Measurements from ENCODE around the gene CHPT1.
"Not testable (repeated sequence)": the region's sequence is repeated elsewhere in the genome, so short reads cannot be mapped to it uniquely, and the experiment has no call there.

Gene CHPT1

DNA sequence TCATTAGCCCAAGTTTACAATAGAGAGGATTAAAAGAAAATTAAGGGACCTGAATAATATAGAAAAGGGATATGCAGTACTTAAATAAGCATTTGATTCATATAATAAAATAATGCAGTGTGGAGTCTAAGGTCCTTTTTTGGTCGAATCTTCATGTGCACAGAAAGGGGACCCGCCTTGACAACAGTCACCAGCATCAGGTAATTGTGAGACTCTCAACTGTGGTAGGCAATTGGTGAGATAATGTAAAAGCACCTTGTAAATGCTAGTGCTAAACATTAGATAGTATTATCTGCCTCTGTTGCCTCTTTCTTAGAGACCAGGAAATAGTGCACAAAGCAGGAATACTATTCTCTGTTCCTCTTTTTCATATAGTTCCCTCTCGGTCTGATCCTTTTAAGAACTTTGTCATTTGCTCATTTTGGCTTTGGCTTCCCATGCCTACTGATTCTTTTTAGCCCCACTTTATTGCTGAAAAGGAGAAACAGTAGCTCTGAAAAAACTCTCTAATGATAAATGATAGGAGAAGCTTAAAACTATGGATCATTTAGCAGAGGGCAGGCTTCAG, 17.5 kb downstream of the CHPT1 start:
- H3K27ac ChIP-seq: no peak overlapping the region
- no peak for DNase-seq (ENCODE audit: low read depth, low spot score)

- no peak for DNase-seq (ENCODE audit: low read depth, low spot score)
These were observed 22.1 kb downstream of the CHPT1 start for GRCh38 chr12:101719566-101719965.

DNA sequence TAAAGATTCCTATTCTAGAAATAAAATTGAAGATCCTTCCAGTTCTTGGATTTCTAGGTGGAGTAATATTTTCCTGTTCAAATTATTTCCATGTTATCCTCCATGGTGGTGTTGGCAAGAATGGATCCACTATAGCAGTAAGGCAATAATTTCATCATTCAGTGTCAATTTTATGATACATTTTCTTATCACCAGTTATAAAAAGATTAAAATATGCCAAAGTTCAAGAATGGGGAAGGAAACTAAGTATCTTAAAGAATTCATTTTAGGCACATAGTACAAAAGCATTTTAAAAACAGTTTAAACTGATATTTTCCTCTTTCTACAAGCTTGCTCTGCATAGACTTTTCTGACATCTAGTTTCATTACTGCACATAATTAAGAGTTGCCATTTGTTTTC, 22.7 kb downstream of the CHPT1 start:
- no peak for DNase-seq (ENCODE audit: low read depth, low spot score)
- no peak overlapping the region for H3K27ac ChIP-seq

More at GRCh38 chr12:101719566-101719965, 22.1 kb downstream of the CHPT1 start:
- H3K27ac ChIP-seq: no peak overlapping the region

- DNase-seq (ENCODE audit: low read depth, low spot score): no peak
- H3K27ac ChIP-seq: no peak overlapping the region
These were observed 25.0 kb downstream of the CHPT1 start for GRCh38 chr12:101722392-101722791.

GRCh38 chr12:101727098-101727497, 29.7 kb downstream of the CHPT1 start:
- H3K27ac ChIP-seq: no peak overlapping the region
- no peak for DNase-seq (ENCODE audit: low read depth, low spot score)

- no peak for DNase-seq (ENCODE audit: low read depth, low spot score)
- H3K27ac ChIP-seq: no peak overlapping the region
These were observed 32.4 kb downstream of the CHPT1 start for GRCh38 chr12:101729842-101730241.

- DNase-seq (ENCODE audit: low read depth, low spot score): no peak
- no peak overlapping the region for H3K27ac ChIP-seq
These were observed 34.9 kb downstream of the CHPT1 start for GRCh38 chr12:101732318-101732717.

DNA sequence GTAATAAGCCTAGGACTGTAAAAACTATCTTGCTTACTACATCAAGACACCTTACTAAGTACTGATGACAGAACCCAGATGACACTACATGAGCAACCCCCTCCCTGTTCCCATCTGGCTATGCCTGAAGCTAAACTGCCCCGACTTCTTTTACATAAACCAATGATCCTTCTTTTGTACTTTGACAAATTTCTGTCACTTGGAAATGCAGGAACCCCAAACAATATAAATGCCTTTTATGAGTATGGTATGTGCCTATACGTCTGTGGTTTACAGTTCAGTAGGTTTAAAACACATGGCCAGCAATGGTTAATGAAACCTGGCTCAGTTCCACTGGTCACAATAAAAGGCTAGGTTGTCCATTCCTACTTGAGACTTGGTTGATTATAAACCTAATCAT, 35.7 kb downstream of the CHPT1 start:
- no peak overlapping the region for H3K27ac ChIP-seq
- no peak for DNase-seq (ENCODE audit: low read depth, low spot score)

- DNase-seq (ENCODE audit: low read depth, low spot score); H3K27ac ChIP-seq: not testable (repeated sequence)
These were observed 37.0 kb downstream of the CHPT1 start for GRCh38 chr12:101734482-101734881.

DNA sequence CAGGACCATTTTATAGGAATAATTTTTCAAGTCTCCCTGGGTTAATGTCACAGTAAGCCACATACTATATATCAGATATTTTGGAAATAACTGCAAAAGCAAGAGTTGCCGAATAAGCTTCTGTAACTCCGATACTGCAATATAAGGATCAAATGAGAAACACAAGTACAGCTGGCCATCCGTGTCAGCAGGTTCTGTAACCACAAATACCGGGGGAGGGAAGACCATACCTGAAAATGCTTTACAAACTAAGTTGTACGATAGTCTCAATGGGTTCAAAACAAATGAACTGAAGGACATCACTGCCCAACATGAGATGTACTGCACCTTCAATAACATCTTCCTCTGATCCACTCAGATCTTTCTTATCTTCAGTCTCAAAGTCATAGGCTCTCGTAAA, 40.0 kb downstream of the CHPT1 start:
- no peak for DNase-seq (ENCODE audit: low read depth, low spot score)
- no peak overlapping the region for H3K27ac ChIP-seq

GRCh38 chr12:101738920-101739665, 41.7 kb downstream of the CHPT1 start, which contains the start of gene SYCP3:
Gene SYCP3, minus strand, starts transcription at chr12:101739462. Its CDS starts 1,527 bp downstream, at chr12:101737935.
- no peak within 1 kb of the TSS for H3K27ac ChIP-seq
- no peak for DNase-seq (ENCODE audit: low read depth, low spot score)

- DNase-seq (ENCODE audit: low read depth, low spot score): no peak
- H3K27ac ChIP-seq: no peak overlapping the region
These were observed 43.1 kb downstream of the CHPT1 start for GRCh38 chr12:101740566-101740965.

GRCh38 chr12:101740980-101741379, 43.5 kb downstream of the CHPT1 start:
- no peak for DNase-seq (ENCODE audit: low read depth, low spot score)
- no peak overlapping the region for H3K27ac ChIP-seq

- H3K27ac ChIP-seq: no peak overlapping the region
- DNase-seq (ENCODE audit: low read depth, low spot score): no peak
These were observed 45.8 kb downstream of the CHPT1 start for GRCh38 chr12:101743242-101743641.

GRCh38 chr12:101743724-101744472, 46.5 kb downstream of the CHPT1 start:
- DNase-seq (ENCODE audit: low read depth, low spot score): no peak
- no peak overlapping the region for H3K27ac ChIP-seq

DNA sequence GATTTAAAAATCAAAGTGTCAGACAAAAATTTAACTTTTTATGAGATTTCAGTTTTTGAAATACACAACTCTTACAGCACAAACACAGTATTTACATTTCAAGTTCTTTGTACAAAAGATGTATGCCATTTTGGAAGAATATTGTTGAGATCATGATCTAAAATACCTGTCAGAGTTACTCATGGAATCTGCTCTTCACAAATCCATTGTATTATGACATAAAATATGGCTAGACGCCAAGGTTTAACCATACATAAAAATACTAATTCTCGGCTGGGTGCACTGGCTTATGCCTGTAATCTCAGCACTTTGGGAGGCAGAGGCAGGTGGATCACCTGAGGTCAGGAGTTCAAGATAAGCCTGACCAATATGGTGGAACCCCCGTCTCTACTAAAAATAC, 48.0 kb downstream of the CHPT1 start:
- no peak overlapping the region for H3K27ac ChIP-seq
- DNase-seq (ENCODE audit: low read depth, low spot score): no peak

- DNase-seq (ENCODE audit: low read depth, low spot score): no peak
- no peak overlapping the region for H3K27ac ChIP-seq
These were observed 48.8 kb downstream of the CHPT1 start for GRCh38 chr12:101746196-101746595.

DNA sequence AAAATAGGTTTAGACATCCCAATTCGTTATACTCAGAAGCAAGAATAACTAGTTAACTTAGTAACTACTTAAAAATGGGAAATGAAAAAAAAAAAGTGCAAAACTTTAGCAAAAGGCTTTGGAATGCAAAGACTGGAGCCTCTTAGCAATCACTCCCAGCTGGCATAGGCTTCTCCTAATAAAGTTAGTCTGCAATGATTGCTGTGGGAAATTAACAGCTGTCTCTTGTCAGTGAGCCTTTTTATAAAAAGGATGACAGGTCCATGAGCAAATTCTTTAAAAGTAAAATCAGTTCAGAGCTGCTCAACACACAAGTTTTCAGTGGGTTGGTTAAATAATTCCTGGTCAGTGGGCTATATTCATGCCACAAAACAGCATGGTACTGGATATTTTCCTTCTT, 49.2 kb downstream of the CHPT1 start:
- no peak for DNase-seq (ENCODE audit: low read depth, low spot score)
- no peak overlapping the region for H3K27ac ChIP-seq

GRCh38 chr12:101747697-101748096, 50.3 kb downstream of the CHPT1 start:
- no peak overlapping the region for H3K27ac ChIP-seq
- no peak for DNase-seq (ENCODE audit: low read depth, low spot score)

DNA sequence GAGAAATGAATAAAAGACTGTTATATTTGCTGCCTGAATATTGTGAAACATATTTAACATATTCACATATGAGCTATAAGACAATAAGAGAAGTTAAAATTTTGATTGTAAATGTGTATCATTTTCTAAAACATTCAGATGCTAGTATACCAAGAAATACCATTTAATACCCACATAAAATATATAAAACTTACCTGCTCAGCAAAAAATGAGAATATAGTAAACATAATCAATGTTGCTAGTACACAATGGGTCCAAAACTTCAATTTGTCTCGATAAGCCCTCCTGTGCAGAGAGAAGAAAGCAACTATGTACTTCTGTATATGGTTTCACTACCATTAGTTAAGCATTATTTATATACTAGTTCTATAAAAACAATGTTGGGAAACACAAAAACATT, 51.5 kb downstream of the CHPT1 start:
- no peak overlapping the region for H3K27ac ChIP-seq
- DNase-seq (ENCODE audit: low read depth, low spot score): no peak

DNA sequence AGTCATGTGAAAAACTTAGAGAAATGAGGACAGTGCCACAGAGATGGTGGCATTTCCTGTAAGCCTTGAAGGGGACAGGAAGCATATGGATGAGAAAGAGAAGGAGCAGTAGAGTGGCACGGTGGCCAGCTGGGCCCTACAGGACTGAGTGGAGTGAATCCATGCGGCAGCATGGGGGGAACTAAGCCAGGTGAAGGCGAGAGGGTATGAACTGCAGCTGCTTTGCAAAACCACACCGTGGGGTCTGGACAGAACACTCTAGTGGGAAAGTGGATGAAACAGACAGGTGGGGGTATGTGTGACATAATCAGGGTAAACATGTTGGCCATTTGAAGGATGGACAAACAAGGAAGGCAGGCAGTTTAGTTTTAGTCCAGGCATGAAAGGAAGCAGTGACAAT, 52.2 kb downstream of the CHPT1 start:
- DNase-seq (ENCODE audit: low read depth, low spot score): no peak
- H3K27ac ChIP-seq: no peak overlapping the region

All from epithelial cell of prostate (primary cell).